ENCODE results near the gene TMEM132E. TPM values are rescaled to one million over a fixed set of nuclear protein-coding genes. Genes with fewer than 3 reads are reported as not detected.

Gene TMEM132E
- total RNA-seq, 6 experiments from 2014 or later: not detected

DNA sequence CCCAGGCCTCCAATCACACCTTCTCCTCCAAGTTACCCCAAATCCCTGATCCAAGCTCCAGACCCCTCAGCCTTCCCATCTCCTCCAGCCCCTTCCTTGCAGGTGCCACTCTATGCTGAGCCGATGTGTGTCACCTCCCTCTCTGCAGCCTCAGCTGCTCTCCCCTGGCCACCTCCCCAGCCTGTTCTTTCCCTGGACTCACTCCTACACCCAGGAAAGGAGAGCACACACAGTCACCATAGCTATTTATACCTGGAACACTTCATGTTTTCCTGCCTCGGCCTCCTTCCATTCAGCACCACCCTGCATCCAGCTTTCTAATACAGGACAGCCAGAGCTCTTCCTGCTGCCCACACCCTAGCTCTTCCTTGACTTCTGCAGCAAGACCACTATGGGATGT lies 12.5 kb upstream of the TMEM132E start:
- H3K4me3 Mint-ChIP-seq: no peak overlapping the region
- TF ChIP-seq, protein P1, sequence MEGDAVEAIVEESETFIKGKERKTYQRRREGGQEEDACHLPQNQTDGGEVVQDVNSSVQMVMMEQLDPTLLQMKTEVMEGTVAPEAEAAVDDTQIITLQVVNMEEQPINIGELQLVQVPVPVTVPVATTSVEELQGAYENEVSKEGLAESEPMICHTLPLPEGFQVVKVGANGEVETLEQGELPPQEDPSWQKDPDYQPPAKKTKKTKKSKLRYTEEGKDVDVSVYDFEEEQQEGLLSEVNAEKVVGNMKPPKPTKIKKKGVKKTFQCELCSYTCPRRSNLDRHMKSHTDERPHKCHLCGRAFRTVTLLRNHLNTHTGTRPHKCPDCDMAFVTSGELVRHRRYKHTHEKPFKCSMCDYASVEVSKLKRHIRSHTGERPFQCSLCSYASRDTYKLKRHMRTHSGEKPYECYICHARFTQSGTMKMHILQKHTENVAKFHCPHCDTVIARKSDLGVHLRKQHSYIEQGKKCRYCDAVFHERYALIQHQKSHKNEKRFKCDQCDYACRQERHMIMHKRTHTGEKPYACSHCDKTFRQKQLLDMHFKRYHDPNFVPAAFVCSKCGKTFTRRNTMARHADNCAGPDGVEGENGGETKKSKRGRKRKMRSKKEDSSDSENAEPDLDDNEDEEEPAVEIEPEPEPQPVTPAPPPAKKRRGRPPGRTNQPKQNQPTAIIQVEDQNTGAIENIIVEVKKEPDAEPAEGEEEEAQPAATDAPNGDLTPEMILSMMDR (IDR thresholded peaks at IDR 0.05): no peak
- H3K36me3 Mint-ChIP-seq (ENCODE audit: low read depth): no peaks in the 10 kb centered on the region
- DNase-seq: no peak
- no peak overlapping the region for H3K27ac Mint-ChIP-seq
- H3K9me3 Mint-ChIP-seq: no peaks in the 10 kb centered on the region
- H3K27me3 Mint-ChIP-seq (ENCODE audit: insufficient read depth): peaks cover 10% of the 10 kb centered on the region
- no peaks in the 10 kb centered on the region for H3K4me1 Mint-ChIP-seq (ENCODE audit: low read depth)

DNA sequence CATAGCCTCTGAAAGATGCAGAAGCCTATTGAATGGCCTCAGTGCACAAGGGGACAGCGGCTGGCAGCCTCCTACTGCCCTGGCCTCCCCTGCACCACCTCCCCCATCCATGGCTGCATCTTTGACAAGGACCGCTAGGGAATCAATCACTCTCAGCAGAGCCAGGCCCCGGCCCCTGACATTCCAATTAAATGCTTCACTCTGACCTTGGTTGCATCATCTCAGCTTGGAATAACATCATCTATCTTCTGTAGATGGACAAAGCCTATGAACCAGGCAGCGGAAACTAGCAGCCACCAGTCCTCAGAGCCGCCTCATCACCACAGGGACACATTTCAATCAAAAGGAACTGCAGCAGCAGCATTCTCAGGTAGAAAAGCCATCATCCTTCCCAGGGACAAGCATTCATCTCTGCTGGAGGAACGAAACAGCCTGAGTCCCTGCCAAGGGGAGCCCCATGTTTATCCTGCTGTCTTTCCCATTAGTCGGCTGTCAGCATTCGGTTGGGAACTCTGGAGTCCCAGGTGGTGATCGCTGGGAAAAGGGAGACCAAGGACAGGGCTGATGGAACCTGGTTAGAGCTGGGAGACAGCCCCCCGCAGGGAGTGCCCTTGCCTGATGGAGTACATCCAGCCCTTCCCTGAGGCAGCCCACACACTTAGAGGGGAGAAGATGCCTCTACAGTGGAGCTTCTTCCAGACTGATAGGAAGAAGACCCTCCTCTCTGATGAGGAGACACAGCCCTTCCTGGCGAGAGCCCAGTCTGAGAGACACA lies 11.5 kb upstream of the TMEM132E start:
- H3K27me3 Mint-ChIP-seq (ENCODE audit: insufficient read depth): peaks cover 10% of the 10 kb centered on the region
- H3K27ac Mint-ChIP-seq: no peak overlapping the region
- DNase-seq: no peak

DNA sequence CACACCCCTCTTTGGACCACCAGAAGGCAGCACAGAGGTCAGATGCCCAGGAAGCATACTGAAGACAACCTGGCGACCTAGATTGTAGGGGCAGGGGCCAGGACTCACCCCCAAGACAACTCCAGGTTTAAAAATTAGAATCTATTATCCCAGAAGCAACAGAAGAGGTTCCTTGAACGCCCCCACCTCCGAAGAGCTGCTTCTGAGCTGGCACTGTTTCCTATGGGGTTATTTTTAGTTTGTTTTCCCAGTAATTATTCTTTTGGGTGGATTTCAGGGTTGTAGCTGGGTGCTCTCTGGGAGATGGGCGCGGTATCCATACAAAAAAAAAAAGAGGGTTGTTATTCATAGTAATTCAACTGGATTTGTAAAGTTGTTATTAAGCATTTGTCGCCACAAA lies 10.4 kb upstream of the TMEM132E start:
- no peak overlapping the region for H3K27ac Mint-ChIP-seq
- H3K36me3 Mint-ChIP-seq (ENCODE audit: low read depth): no peaks in the 10 kb centered on the region
- TF ChIP-seq, protein P1 (IDR thresholded peaks at IDR 0.05): no peak
- H3K4me1 Mint-ChIP-seq (ENCODE audit: low read depth): no peaks in the 10 kb centered on the region
- H3K9me3 Mint-ChIP-seq: no peaks in the 10 kb centered on the region
- DNase-seq: no peak
- H3K4me3 Mint-ChIP-seq: no peak overlapping the region
- H3K27me3 Mint-ChIP-seq (ENCODE audit: insufficient read depth): peaks cover 5% of the 10 kb centered on the region

More for the DNA sequence above, 11.5 kb upstream of the TMEM132E start:
- Mint-ChIP-seq H3K36me3 (ENCODE audit: low read depth) (no peaks in the 10 kb centered on the region), H3K4me1 (ENCODE audit: low read depth) (no peaks in the 10 kb centered on the region), H3K4me3 (no peak overlapping the region), H3K9me3 (no peaks in the 10 kb centered on the region)
- TF ChIP-seq, protein P1 (IDR thresholded peaks at IDR 0.05): no peak

DNA sequence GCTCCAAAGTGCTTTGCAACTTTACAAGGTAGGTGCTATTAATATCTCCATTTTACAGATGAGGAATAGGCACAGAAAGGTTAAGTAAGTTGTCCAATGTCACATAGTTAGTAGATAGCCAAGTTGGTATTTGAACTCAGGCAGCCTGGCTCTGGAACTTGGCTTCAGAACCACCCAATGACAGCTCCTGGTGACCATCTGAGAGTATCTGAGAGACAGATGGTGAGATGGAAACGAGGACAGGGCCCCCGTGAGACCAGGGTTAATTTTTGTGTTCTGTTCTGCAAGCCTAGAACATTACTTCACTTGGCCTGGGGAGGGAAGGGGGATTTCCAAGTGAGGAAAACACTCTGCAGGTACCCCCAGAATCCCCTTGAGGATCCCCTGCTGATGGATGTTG lies 9.8 kb upstream of the TMEM132E start:
- H3K27ac Mint-ChIP-seq: no peak overlapping the region
- H3K27me3 Mint-ChIP-seq (ENCODE audit: insufficient read depth): peaks cover 5% of the 10 kb centered on the region

DNA sequence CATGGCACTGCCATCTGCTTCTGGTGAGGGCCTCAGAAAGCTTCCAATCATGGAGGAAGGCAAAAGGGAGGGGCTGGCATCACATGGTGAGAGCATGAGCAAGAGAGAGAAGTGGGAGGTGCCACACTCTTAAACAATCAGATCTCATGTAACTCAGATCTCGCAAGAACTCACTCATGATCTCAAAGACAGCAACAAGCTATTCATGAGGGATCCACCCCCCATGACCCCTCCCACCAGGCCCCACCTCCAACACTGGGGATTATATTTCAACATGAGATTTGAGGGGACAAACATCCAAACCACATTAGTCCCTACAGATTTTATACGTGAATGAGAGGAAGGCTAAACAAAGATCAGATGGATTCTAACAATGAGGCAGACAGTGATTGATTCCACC lies 8.9 kb upstream of the TMEM132E start:
- Mint-ChIP-seq H3K9me3 (no peaks in the 10 kb centered on the region), H3K4me1 (ENCODE audit: low read depth) (no peaks in the 10 kb centered on the region), H3K4me3 (no peak overlapping the region), H3K27me3 (ENCODE audit: insufficient read depth) (peaks cover 6% of the 10 kb centered on the region), H3K36me3 (ENCODE audit: low read depth) (no peaks in the 10 kb centered on the region), H3K27ac (no peak overlapping the region)
- TF ChIP-seq, protein P1 (IDR thresholded peaks at IDR 0.05): no peak
- DNase-seq: no peak

More for the DNA sequence above, 9.8 kb upstream of the TMEM132E start:
- H3K4me1 Mint-ChIP-seq (ENCODE audit: low read depth): no peaks in the 10 kb centered on the region
- no peaks in the 10 kb centered on the region for H3K36me3 Mint-ChIP-seq (ENCODE audit: low read depth)
- H3K4me3 Mint-ChIP-seq: no peak overlapping the region
- TF ChIP-seq, protein P1 (IDR thresholded peaks at IDR 0.05): no peak
- no peaks in the 10 kb centered on the region for H3K9me3 Mint-ChIP-seq
- no peak for DNase-seq
